Mucosa of descending colon (tissue), 3 donors: Measurements from ENCODE around the gene PIPOX. TPM values are rescaled to one million over a fixed set of nuclear protein-coding genes. Genes with fewer than 3 reads are reported as not detected.
A peak's percentile ranks its signal among the peaks of the same experiment; 100 is the strongest.

Source experiments
- ATAC-seq: fragments of 200-7000 bp; cut with Tn5 transposase; one replicate; pipeline ENCODE4 v1.9.1; 2020; ENCODE audit warnings: mild to moderate bottlenecking, moderate library complexity
- DNase-seq, 3 donors: peaks; one replicate each; pipeline ENCODE4 v3.0.0-alpha.2; 2020
- H3K36me3 ChIP-seq: fragments of 200-600 bp; one replicate; pipeline ENCODE4 v1.8.0; 2021; ENCODE audit warnings: low read depth, mild to moderate bottlenecking
- H3K4me1 ChIP-seq: fragments of 200-600 bp; one replicate; pipeline ENCODE4 v1.8.0; 2021; ENCODE audit warnings: low read depth, mild to moderate bottlenecking
- H3K4me3 ChIP-seq: fragments of 200-600 bp; one replicate; pipeline ENCODE4 v1.8.0; 2021; ENCODE audit warnings: mild to moderate bottlenecking
- H3K9me3 ChIP-seq: fragments of 200-600 bp; one replicate; pipeline ENCODE4 v1.8.0; 2021; ENCODE audit warnings: mild to moderate bottlenecking
- CTCF ChIP-seq: fragments of 200-600 bp; IDR thresholded peaks from one replicate; pipeline ENCODE4 v1.8.0; 2022; ENCODE audit warnings: antibody characterized with exemption, mild to moderate bottlenecking
- intact Hi-C, 2 donors: fragments of 100-400 bp; cut with DNase I in 1 of 2; cut with micrococcal nuclease in 1 of 2; formaldehyde crosslinking; loops; one replicate each; pipeline versions ENCODE4 v1.11.0 to v1.11.1; 2022; cut with DNase I, micrococcal nuclease
- total RNA-seq, 3 donors: library from RNA; stranded (reverse); fragmentation: NEBNext Ultra II Directional in 2 of 3; extraction: Animal tissue kit (Norgen Biotek cat#: 25700) in 2 of 3; gene quantifications; one replicate each; pipeline versions ENCODE4 v1.2.1 to v1.2.4, GENCODE V29; 2021 to 2023
- donor health status: DM: no; HTN: no; CAD: no; lungs with moderate emphysema.
- donor health status: DM: no; HTN: no; CAD: no.
- donor health status: DM: no; HTN: yes; CAD: no.

PIPOX gene
- total RNA-seq, 3 donors from 2014 or later = 0.75 to 7.4 (median 1.3) TPM

- Histone ChIP-seq H3K9me3 (no peaks in the 10 kb centered on the region), H3K4me1 (no peaks in the 10 kb centered on the region), H3K36me3 (no peaks in the 10 kb centered on the region), H3K4me3 (no peak overlapping the region)
- ATAC-seq (no peak), DNase-seq (no peak)
- intact Hi-C loops = no loop called here
- no peak for TF ChIP-seq CTCF
Measured at GRCh38 chr17:29063992-29064391, 21.1 kb downstream of the PIPOX start.

- no peaks in the 10 kb centered on the region for H3K4me1 ChIP-seq
- ATAC-seq (no peak), DNase-seq (no peak)
- no peak overlapping the region for H3K4me3 ChIP-seq
- H3K36me3 ChIP-seq = no peaks in the 10 kb centered on the region
- no peak for TF ChIP-seq CTCF
- intact Hi-C loops = no loop called here
- no peaks in the 10 kb centered on the region for H3K9me3 ChIP-seq
Measured at GRCh38 chr17:29066047-29066446, 23.1 kb downstream of the PIPOX start.

- Histone ChIP-seq H3K9me3 (no peaks in the 10 kb centered on the region), H3K36me3 (no peaks in the 10 kb centered on the region), H3K4me3 (no peak overlapping the region), H3K4me1 (no peaks in the 10 kb centered on the region)
- no peak for DNase-seq
- no peak for ATAC-seq
- intact Hi-C loops = no loop called here
- TF ChIP-seq CTCF = no peak
Measured at GRCh38 chr17:29066606-29067005, 23.7 kb downstream of the PIPOX start.

GRCh38 chr17:29068818-29069217 lies 25.9 kb downstream of the PIPOX start:
- no peak overlapping the region for H3K4me3 ChIP-seq
- ATAC-seq = no peak
- no peaks in the 10 kb centered on the region for H3K4me1 ChIP-seq
- intact Hi-C loops = no loop called here
- no peak for TF ChIP-seq CTCF
- peak in 1 of 3 donors; percentile 1 for DNase-seq
- no peaks in the 10 kb centered on the region for H3K36me3 ChIP-seq
- H3K9me3 ChIP-seq = no peaks in the 10 kb centered on the region

- no peak overlapping the region for H3K4me3 ChIP-seq
- peak in 2 of 3 donors; percentile 26 to 40 for DNase-seq
- TF ChIP-seq CTCF = no peak
- H3K36me3 ChIP-seq = no peaks in the 10 kb centered on the region
- H3K4me1 ChIP-seq = no peaks in the 10 kb centered on the region
- H3K9me3 ChIP-seq = no peaks in the 10 kb centered on the region
- ATAC-seq = peak; percentile 46
- intact Hi-C loops = no loop called here
Measured at GRCh38 chr17:29069526-29070041, 26.6 kb downstream of the PIPOX start.

- H3K4me1 ChIP-seq = no peaks in the 10 kb centered on the region
- no peaks in the 10 kb centered on the region for H3K9me3 ChIP-seq
- no peaks in the 10 kb centered on the region for H3K36me3 ChIP-seq
- ATAC-seq (no peak), DNase-seq (peak in 1 of 3 donors; percentile 2)
- no peak for TF ChIP-seq CTCF
- intact Hi-C loops = no loop called here
- H3K4me3 ChIP-seq = no peak overlapping the region
Measured at GRCh38 chr17:29070308-29070707, 27.4 kb downstream of the PIPOX start.
